HG03442 (cell line): ENCODE data around the gene ARHGAP25.

Experiments used
- ATAC-seq: cut with Tn5 transposase; IDR thresholded peaks from one replicate; pipeline ENCODE4 v1.9.1; 2021; ENCODE audit warnings: mild to moderate bottlenecking, moderate library complexity; ENCODE audit not compliant: unreplicated experiment

ARHGAP25 gene

DNA sequence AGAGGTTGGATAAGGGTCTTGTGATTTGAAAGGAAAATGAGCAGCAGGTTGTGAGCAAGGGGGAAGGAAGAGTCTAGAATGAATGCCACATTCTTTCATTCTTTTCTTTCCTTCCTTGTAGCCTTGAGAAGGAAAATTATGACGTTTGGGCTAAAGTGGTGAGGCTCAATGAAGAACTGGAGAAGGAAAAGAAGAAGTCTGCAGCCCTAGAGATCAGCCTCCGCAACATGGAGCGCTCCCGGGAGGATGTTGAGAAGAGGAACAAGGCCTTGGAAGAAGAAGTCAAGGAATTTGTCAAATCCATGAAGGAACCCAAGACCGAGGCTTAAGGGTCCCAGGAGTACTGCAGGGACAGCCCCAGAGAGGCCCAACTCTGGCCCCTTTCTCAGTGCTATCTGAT is 91.3 kb downstream of the ARHGAP25 start:
- no peak for ATAC-seq

DNA sequence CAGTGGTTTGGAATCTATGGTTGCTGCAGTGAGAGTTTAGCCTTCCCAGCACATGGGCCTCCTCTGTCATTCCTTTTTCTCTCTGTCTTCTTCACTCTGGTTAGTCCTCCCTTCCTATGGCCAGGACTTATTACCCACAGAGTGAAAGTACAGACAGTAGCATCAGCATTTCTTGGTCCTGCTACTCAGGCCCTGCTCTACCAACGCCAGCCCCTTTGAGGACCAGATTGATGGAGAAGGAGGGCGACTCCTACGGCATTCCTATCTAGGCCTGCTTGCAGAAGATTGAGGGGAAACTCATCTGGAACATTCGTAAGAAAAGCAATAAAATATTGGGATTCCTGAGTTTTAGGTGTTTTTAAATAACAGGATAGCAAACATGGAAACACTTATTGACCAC is 93.1 kb downstream of the ARHGAP25 start:
- ATAC-seq = no peak

DNA sequence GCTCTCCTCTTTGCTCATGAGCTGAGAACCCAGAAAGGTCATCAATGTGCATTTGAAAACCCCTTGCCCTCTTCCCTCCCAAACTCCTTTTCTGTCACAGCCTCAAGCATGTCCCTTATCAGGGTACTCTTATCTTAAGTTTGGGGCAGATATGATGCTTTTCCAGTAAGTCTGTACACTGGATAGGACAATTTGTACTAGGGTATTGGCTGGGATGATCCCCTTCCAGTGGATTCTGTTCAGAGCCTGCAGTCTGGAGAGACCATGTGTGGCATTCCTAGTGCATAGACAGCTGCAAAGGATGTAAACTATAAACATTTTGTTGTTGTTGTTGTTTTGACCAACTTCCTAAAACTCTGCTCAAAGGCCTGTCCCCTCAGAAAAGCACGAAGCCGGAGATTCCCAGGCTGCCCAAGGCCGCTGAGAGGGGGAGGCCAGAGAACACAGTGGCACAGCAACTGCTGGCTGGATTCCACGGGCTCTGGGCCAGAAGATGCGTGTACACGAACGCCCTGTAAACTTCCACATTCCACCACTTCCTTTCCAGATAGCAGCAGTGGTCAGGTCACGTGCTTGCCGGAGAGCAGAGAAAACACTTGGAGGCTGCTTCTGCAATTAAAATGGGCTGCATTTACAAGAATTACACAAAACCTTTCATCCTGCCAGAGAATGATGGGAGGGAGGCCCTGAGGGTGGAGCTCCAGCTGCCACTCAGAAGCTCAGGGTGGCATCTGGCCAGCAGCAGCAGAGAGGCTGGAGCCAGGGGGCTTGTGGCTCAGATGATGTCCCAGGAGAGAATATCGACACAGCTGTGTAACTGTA is 94.5 kb downstream of the ARHGAP25 start:
- no peak for ATAC-seq

DNA sequence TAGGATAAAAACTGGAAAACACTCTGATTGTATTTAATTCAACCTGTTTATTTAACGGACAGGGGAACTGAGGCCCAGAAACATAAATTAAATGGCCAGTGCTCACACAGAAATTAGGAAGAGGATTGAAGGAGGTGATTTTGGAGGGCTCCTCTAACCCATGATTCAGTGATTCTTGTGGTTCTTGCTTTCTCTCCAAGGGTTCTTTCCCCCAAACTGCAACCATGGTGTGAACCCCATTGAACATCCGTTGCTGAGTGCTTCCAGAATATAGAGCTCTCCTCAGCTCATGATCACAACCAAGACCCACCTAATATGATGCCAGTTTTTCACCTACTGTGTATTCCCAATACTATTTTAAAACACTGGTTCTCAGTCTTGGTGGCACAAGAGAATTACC is 95.1 kb downstream of the ARHGAP25 start:
- no peak for ATAC-seq

DNA sequence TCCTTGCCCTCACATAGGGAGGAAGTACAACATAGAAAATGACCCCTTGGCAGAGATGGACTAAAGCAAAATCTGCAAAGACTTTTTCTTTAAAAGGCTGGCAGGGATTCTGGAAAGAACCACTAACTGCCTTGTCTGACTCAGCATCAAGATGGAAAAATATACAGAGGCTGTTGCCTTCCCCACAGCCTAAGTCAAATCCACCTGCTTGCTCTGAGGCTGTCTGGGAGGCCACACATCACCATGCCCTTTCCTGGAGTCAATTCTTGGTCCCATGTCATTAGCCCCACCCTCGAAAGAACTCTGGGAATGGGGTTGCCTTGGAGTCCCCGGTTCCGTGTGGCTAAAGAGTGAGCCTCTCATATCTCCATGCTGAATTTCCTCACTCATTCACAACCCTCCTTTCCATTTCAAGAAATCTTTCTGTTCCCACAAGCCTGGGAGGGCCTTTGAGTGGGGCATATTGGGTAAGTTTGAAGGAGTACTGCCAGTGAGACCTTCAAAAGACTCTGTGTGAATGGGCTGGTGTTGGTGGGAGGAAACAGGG is 97.1 kb downstream of the ARHGAP25 start:
- no peak for ATAC-seq

DNA sequence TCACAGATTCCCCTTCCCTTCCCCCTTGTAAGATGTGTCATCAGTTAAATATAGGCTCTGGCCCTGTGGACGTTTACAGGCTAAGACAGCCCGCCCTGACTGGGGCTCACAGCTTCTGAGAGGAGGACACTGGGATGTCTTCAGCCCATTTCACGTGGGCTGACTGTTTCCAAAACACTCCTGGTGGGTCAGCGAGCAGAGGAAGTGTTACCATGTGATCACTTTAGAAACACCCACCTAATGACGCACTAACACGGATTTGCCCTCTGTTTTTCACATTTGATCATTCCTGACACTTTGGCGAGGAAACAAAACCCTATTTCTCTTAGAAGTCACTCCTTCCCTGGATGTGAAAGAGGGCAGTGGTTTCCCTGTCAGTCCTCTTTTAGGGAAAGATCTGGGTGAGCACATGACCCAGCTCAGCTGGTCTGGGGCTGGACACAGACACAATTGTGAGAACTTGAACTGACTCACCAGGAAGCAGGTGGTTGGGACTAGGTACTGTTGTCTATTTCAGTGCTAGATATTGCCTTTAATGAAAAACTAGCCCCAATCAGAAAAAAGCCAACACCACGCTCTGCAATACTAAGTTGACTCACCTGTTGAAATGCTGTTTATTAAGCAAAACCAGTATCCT is 97.7 kb downstream of the ARHGAP25 start:
- peak; percentile 67 for ATAC-seq

DNA sequence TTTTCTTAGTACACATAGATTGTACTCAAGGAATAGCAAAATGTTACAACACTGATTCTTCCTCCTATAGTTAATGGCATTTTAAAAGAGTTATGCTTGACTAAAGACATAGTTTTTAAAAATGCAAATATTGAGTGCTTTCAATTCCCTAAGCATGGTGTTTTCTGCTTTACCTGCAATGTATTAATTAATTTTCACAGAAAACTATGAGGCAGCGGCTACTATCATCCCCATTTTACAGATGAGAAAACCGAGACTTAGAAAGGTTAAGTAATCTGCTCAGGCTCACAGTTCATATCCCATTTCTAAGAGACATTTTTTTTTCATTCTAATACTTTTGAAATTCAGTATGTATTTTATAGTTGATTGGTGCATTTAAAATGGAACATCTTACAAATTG is 98.6 kb downstream of the ARHGAP25 start:
- ATAC-seq = no peak

DNA sequence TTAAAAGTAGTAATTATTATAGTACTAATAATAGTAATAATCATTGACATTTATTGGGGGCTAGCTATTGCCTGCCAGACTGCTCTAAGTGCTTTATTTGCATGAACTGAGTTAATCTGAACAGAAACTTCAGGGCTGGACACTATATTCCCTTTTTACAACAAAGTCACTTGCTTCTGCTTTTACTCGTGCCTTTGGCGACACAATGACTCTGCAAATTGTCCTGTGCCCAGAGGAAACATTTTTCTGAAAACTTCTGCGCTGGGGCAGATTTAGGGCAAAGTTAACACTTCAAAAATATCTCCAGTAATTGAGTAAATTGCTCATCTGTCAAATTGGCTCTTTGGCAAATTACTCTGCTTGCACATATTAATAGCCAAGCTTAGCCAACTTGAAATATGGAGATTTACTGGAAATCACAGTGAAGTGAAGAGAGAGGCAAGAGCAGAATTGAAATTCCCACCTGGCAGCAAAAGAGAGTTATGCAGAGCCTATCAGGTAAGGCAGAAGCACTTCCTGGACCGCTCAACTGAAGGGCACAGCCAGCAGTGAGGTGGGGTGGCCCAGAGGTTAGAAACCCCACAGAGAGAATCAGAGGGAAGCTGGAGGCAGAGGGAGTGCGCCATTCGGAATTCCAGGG is 100.2 kb downstream of the ARHGAP25 start:
- no peak for ATAC-seq

DNA sequence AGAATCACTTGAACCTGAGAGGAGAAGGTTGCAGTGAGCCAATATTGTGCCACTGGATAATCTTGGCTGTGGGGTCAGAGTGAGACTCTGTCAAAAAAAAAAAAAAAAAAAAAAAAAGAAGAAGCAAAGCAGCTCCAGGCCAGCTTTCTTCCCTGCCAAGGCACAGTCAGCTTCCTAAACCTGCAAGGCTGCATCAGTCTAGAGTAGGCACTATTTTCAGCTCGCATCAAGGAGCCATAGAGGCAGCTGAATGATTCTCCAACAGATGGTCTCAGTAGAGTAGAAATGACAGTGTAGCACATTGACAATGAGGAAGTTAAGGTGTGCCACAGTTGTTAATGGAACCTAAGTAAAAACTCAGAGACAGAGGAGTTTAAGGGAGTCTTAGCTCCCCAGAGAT is 101.0 kb downstream of the ARHGAP25 start:
- no peak for ATAC-seq

DNA sequence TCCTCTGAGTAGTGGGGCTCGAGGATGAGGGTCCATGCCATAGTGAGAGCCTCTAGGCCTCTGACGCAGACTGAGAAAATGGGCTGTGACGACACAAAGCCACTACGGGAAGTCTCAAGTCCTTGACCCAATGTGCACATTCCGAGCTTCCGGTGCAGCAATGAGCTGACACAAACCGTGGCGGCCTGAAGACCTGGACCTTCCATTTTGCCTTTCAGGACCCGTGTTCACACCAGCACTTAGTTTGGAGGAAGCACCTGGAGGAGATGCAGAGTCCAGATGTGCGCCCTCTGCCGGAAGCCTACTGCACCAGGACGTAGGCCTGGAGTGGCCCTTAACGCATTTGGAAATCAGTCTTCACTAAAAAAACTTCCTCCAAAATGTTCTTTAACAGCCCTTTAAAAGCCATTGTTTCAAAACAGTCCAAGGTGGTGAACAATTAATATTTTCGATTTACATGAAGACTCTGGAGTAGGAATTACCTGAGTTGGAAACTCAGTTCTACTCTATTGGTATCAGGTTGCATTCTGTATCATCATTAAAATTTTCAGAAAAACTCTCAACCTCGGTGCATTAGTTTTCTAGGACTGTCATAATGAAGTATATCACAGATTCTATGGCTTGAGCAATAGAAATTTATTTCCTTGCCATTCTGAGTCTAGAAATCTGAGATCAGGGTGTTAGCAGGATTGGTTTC is 102.7 kb downstream of the ARHGAP25 start:
- ATAC-seq = no peak

DNA sequence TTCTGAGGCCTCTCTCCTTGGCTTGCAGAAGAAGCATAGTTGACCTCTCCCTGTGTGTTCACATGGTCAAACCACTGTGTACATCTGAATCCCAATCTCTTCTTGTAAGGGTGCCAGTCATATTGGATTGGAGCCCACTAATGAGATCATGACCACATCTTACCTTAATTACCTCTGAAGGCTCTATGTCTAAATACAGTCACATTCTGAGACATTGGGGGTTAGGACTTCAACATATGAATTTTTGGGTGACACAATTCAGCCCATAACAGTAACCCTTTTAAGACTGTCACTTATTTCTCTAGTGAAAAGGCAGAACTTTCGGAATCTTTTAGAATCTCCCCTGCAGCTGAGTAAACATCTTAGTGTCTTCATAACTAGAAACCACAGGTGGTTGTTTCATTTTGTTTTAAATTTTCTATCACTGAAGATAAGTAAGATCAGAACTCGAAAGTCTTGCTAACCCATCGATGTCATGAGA is 103.3 kb downstream of the ARHGAP25 start:
- ATAC-seq = peak; percentile 61

DNA sequence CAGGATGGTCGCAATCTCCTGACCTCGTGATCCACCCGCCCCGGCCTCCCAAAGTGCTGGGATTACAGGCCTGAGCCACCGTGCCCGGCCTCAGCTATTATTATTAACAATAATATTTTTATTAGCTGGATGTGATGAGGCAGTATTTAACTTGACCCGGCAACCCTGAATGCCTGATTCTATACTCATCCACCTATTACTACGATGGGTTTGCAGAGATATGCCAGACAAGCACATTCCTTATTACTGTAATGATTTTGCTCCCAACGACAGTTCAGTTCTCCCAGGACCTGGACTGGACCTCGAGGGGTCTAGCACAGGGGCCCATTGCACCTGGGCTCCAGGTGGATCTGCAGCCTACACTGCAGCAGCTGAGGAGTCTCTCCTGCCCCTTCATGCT is 104.0 kb downstream of the ARHGAP25 start:
- ATAC-seq = no peak

DNA sequence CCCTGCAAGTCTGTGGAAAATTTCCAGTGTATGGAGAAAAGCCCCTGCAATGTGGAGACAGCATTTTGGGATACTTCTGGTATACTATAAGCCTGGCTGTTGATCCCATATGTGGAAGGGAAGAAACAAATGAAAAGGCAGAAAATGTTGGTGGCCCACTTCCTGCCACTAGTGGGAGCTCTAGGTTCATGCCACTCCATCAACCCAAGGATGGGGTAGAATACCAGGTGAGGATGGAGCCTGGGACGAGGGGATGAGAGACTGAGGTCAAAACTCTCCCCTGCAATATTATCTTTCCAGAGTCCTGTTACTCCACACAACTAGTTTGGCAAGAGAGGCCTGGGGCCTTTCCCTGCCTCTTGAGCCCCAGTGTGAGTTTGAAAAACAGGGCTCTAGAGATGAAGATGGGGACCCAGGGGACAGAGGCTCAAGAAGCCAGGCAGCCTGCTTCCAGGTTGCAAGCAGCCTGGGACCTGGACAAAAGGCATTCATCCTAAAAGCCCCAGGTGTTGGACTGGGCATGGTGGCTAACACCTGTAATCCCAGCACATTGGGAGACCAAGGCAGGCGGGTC is 104.7 kb downstream of the ARHGAP25 start:
- no peak for ATAC-seq

DNA sequence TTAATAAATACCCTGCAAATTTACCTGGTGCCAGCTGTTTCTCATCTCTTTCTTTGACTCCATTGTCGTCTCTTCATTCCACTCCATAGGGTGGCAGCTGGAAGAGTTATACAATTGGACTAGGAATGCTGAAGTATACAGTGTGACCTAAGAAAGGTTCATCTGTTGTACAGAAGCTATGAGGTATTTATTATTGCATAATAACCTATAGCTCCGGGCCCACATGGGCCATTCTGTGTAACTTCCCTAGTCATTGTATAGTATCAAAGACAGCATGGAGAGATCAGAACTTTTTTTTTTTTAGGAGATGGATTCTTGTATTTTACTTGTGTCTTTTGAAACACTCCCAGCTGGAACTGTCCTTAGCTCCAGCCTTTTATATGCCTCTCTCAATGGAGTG is 110.4 kb downstream of the ARHGAP25 start:
- no peak for ATAC-seq

DNA sequence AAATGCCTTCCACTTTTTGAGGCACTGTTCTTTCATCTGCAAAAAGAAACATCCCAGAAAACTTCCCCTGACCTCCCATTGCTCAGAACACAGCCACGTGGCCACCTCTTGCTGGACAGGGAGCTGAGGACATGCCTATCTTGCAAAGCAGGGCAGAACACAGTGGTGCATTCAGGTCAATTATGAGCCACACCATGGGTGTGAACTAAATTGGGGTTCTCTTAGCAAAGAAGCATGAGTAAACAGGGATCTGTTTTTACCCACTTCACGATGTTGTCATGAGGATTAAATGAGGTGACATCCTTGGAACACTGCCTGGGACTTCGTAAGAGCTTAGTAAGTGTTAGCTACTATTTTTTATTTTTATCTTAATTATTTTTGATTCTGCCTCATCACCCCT is 111.5 kb downstream of the ARHGAP25 start:
- no peak for ATAC-seq

DNA sequence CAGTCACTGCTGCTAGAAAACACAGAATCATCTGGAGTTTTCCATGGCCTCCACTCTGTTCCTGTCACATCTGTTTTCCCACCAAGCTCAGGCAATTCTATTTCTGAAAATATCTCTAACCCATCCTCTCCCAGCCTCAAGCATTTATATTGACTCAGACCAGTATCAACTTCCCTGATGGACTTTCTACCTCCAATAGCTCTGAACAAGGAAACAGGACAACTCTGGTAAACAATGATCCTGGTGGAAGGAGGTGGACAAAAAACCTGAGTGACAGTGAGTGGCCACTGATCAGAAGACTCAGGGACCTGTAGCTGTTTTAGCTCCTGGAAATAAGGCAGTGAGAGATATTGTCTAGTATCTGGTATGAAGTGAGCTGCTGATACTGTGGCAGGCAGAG is 113.1 kb downstream of the ARHGAP25 start:
- ATAC-seq = no peak

DNA sequence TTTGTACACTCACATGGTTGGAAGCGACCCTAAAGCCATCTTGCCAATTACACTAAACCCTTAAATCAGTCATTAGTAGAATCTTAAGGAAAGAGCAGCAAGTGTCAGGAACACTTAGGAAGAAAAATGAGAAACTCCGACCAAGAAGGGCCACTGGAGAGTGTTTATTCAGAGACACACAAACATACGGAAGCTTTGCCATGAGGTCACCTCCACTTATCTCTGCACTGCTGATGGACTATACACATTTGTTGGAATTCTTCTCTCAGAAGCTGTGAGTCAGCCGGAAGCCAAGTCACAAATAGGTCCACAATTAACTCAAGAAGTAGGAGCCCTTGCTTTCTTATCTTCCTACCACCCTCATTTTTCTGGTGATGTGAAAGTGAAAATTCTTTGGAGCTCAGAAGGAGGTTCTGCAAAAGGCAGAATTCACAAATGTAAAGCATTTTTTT is 115.0 kb downstream of the ARHGAP25 start:
- ATAC-seq = no peak

DNA sequence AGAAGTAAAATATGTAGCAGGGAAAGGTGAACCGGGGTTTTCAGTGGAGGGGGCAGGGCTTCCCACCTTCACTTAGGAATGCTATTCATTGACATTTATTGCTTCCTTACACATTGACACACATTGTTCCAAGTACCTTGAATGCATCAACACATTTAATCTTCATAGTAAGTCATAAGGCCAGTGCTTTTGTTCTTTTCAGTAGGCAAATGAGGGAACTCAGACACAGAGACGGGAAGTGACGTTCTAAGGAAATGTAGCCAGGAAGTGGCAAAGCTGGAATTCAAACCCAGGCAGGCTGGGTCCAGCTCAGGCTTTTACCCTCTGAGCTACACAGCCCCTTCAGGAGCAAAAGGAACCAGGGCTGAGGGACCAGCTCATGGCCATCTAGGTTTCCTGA is 115.9 kb downstream of the ARHGAP25 start:
- ATAC-seq = no peak

DNA sequence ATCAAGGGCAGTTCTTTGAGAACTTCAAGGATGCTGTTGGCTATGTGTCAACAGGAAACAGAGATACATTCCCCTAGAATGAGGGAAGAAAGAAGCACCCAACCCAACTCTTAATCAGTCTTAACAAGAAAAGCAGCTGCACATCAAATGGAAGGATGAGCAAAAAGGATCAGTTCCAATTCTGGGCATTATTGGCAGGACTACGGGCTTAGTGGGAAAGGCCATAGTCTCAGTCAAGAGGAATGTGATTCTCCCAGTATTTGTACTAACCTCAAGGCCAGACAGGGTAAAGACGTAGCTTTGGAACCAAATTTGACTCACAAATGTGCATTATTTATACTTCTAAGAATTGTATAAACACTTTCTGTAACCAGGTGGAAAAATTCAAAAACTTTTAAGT is 118.4 kb downstream of the ARHGAP25 start:
- ATAC-seq = no peak

DNA sequence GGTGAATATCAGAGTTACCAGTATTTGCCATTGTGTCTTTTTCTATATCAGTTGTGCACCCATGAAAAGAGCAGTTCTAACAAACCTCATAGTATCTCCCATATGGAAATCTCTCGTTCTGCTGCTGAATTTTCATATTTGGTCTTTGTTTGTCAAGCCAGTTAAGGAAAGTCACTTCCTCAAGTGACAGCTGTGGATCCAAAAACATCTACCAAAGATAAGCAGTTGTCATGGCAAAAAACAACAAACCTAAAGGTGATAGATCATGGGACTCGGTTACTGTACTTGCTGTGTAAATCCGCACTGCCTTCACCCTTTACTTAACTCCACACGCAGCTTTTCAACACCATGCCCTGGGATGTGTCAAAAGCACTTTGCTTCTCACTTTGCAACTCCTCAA is 119.3 kb downstream of the ARHGAP25 start:
- no peak for ATAC-seq

DNA sequence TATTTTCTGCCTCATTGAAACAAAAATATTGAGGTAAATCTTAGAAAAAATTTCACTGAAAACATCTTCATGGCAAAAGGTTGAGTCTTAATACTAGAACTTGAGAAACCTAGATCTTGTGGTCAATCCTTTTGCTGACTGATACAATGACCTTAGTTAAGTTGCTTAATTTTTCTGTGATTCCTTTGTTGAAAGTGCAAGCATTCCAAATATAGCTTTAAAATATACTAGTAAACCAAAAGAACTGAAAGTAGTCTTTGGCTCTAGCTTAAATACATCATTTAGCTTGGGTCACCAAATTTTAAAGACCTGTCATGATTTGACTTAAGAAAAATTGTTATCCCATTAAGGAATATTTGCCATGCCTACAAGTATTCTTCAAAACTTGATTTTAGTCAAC is 119.9 kb downstream of the ARHGAP25 start:
- ATAC-seq = no peak
